Measurements from ENCODE around the gene TRIM14. TPM values are rescaled to one million over a fixed set of nuclear protein-coding genes. Genes with fewer than 3 reads are reported as not detected.

The TRIM14 gene
- total and polyA plus RNA-seq, 2 of the 13 experiments (the other 11 are each of a cell fraction or from before 2014, with no cell fraction given) = 9.2 to 13.0 TPM

DNA sequence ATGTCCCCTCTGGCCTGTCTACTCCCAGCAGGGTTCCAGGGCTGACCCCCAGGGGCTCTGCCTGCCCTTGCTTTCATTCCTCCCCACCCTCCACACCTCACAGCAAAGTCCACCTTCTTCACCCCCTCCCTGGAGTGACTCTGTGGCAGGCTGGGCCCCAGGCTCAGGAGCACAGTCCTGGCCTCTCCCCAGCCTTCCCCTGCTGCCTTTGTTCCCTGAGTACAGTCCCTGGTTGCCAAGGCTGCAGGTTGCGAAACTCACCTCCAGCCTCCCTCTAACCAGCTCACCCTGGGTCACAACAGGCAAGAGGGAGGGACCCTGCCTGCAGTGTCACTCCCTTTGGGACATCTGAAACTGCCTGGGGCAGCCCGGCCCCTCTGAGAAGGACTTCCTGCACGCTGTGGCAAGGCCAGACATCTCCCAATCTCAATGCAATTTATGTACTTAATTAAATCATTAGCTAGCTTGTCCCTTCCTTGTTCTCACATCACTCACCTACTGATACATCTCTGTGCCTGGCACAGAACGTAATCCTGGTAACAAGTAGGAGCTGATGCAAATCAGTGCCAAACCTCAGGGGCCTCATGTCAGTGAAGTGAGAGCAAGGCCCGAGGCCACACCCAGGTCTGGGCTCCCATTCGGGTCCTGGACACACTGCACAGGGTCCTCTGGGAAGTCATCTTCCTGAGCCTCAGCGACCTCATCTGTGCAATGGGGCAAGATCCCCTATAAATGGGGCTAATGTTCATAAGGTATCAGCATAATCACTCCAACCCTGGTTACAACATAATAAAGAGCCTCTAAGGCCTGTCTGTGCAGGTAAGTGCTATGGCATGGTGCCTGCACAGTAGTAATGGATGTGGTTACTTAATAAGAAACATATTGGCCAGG lies 27.3 kb upstream of the TRIM14 start (continued):
- no peak for TF ChIP-seq ELK4 (CRISPR knock-in tag; IDR thresholded peaks at IDR 0.05; ENCODE audit: borderline replicate concordance)
- TF ChIP-seq, protein P1, sequence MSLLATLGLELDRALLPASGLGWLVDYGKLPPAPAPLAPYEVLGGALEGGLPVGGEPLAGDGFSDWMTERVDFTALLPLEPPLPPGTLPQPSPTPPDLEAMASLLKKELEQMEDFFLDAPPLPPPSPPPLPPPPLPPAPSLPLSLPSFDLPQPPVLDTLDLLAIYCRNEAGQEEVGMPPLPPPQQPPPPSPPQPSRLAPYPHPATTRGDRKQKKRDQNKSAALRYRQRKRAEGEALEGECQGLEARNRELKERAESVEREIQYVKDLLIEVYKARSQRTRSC (CRISPR knock-in tag; IDR thresholded peaks at IDR 0.05; ENCODE audit: low read depth) = no peak
- peak; percentile 86; the same call in 1 of the 2 replicates for TF ChIP-seq ZKSCAN8 (CRISPR knock-in tag; IDR thresholded peaks at IDR 0.05; ENCODE audit: borderline replicate concordance)
- TF ChIP-seq SKI (IDR thresholded peaks at IDR 0.05; ENCODE audit: partially characterized antibody) = peak; percentile 48
- TF ChIP-seq HOXA5 (CRISPR knock-in tag; IDR thresholded peaks at IDR 0.05) = 0 out of 2 replicates have a peak, but pooled peaks have one; percentile 69
- peak; percentile 36; the same call in 1 of the 2 replicates for TF ChIP-seq KLF12 (CRISPR knock-in tag; IDR thresholded peaks at IDR 0.05; ENCODE audit: borderline replicate concordance)
- TF ChIP-seq MXD4 (CRISPR knock-in tag; IDR thresholded peaks at IDR 0.05) = no peak
- TF ChIP-seq ZFY (CRISPR knock-in tag; IDR thresholded peaks at IDR 0.05) = peak; percentile 70
- peak; percentile 78; the same call in 1 of the 2 replicates for TF ChIP-seq ZNF414 (CRISPR knock-in tag; IDR thresholded peaks at IDR 0.05)
- TF ChIP-seq RARA (CRISPR knock-in tag; IDR thresholded peaks at IDR 0.05) = peak; percentile 79
- no peak for TF ChIP-seq SRSF1 (optimal IDR thresholded peaks at IDR 0.05; ENCODE audit: low read depth, low read length)
- peak; percentile 76; the same call in 1 of the 2 replicates for TF ChIP-seq ZFP91 (CRISPR knock-in tag; IDR thresholded peaks at IDR 0.05; ENCODE audit: borderline replicate concordance)
- peak; percentile 66; the same call in 1 of the 2 replicates for TF ChIP-seq ZNF205 (CRISPR knock-in tag; IDR thresholded peaks at IDR 0.05)
- peak; percentile 27; the same call in 1 of the 2 replicates for TF ChIP-seq SMC3 (IDR thresholded peaks at IDR 0.05; ENCODE audit: low read length)
- TF ChIP-seq ARID3A (IDR thresholded peaks at IDR 0.05; ENCODE audit: low read depth, low read length) = 0 out of 2 replicates have a peak, but pooled peaks have one; percentile 9
- peak; percentile 70; the same call in 1 of the 2 replicates for TF ChIP-seq ZFP90 (CRISPR knock-in tag; IDR thresholded peaks at IDR 0.05; ENCODE audit: borderline replicate concordance)
- TF ChIP-seq NR2F1 (CRISPR knock-in tag; IDR thresholded peaks at IDR 0.05) = peak in 1 of 2 experiments; percentile 38; a peak in 1 of 4 replicates
- TF ChIP-seq MXD1 (CRISPR knock-in tag; IDR thresholded peaks at IDR 0.05) = no peak
- TF ChIP-seq, protein P2, sequence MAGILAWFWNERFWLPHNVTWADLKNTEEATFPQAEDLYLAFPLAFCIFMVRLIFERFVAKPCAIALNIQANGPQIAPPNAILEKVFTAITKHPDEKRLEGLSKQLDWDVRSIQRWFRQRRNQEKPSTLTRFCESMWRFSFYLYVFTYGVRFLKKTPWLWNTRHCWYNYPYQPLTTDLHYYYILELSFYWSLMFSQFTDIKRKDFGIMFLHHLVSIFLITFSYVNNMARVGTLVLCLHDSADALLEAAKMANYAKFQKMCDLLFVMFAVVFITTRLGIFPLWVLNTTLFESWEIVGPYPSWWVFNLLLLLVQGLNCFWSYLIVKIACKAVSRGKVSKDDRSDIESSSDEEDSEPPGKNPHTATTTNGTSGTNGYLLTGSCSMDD (CRISPR knock-in tag; IDR thresholded peaks at IDR 0.05) = no peak

All from HepG2 (cell line).